Measurements from ENCODE around the gene UTP20. TPM values are rescaled to one million over a fixed set of nuclear protein-coding genes. Genes with fewer than 3 reads are reported as not detected.
"Not testable (repeated sequence)": the region's sequence is repeated elsewhere in the genome, so short reads cannot be mapped to it uniquely, and the experiment has no call there.

UTP20 gene
- total and polyA plus RNA-seq, 5 donors = 2.1 to 8.5 (median 7.5) TPM

DNA sequence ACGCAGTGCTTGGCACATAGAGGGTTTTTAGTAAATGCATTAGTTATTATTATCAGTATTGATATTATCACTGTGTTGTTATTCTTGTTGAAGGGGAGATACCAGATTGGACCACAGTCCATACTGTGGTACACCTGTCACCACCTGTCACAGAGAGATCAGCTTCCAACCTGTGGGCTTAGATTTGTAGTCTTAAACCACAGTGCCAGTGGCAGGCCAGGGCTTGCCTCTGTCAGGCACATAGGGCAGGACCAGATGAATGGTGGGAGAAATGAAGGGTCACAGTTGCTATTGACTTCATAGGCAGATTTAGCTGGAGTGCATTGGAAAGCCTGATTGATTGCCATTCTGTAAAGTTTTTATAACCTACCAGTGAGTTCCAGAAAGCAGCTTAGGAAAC lies 92.5 kb downstream of the UTP20 start:
- Histone ChIP-seq H3K27ac (ENCODE audit: low read length) (no peak overlapping the region), H3K4me3 (ENCODE audit: low read length) (no peak overlapping the region), H3K9me3 (ENCODE audit: control insufficient read depth, low read length) (no peaks in the 10 kb centered on the region), H3K4me1 (ENCODE audit: control insufficient read depth, insufficient read depth, low read length) (peaks cover 2% of the 10 kb centered on the region), H3K27me3 (ENCODE audit: control insufficient read depth, insufficient read depth) (no peaks in the 10 kb centered on the region)
- intact Hi-C loops (cut with DNase I) = no loop called here
- 86% methylated on average over 1 of the region's 1 CpG for WGBS
- DNase-seq (no peak), ATAC-seq (no peak)

GRCh38 chr12:101375573-101375972 lies 95.7 kb downstream of the UTP20 start:
- Histone ChIP-seq H3K27ac (ENCODE audit: low read length) (no peak overlapping the region), H3K4me1 (ENCODE audit: control insufficient read depth, insufficient read depth, low read length) (peaks cover 2% of the 10 kb centered on the region), H3K9me3 (ENCODE audit: control insufficient read depth, low read length) (no peaks in the 10 kb centered on the region), H3K27me3 (ENCODE audit: control insufficient read depth, insufficient read depth) (no peaks in the 10 kb centered on the region), H3K4me3 (ENCODE audit: low read length) (no peak overlapping the region)
- 85% methylated on average over 5 of the region's 5 CpGs for WGBS
- intact Hi-C loops (cut with DNase I) = no loop called here
- no peak for DNase-seq
- no peak for ATAC-seq

DNA sequence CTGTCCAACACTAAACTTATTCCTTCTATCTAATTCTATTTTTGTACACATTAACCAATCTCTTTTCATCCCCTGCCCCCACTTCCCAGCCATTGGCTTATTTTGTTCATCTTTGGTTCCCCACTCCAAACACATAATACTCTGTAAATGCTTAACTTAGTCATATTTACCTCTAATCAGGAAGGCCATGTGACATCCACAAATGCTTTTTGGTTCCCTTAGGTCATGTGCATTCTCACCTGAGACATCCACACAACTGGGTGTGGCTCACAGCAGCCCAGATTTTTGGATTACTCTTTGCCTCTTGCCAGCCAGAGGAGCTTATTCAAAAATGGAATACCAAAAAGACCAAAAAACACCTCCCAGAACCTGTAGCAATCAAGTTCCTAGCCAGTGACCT lies 99.2 kb downstream of the UTP20 start:
- Histone ChIP-seq H3K9me3 (ENCODE audit: control insufficient read depth, low read length) (no peaks in the 10 kb centered on the region), H3K27me3 (ENCODE audit: control insufficient read depth, insufficient read depth) (no peaks in the 10 kb centered on the region), H3K27ac (ENCODE audit: low read length) (no peak overlapping the region), H3K4me1 (ENCODE audit: control insufficient read depth, insufficient read depth, low read length) (no peaks in the 10 kb centered on the region), H3K4me3 (ENCODE audit: low read length) (no peak overlapping the region)
- DNase-seq (no peak), ATAC-seq (no peak)
- intact Hi-C loops (cut with DNase I) = no loop called here

- H3K4me3 ChIP-seq (ENCODE audit: low read length); H3K27me3 ChIP-seq (ENCODE audit: control insufficient read depth, insufficient read depth); H3K9me3 ChIP-seq (ENCODE audit: control insufficient read depth, low read length); intact Hi-C loops (cut with DNase I); ATAC-seq; DNase-seq; H3K4me1 ChIP-seq (ENCODE audit: control insufficient read depth, insufficient read depth, low read length); H3K27ac ChIP-seq (ENCODE audit: low read length): not testable (repeated sequence)
- 74% methylated on average over 3 of the region's 3 CpGs for WGBS
Measured at GRCh38 chr12:101391181-101391580, 111.3 kb downstream of the UTP20 start.

DNA sequence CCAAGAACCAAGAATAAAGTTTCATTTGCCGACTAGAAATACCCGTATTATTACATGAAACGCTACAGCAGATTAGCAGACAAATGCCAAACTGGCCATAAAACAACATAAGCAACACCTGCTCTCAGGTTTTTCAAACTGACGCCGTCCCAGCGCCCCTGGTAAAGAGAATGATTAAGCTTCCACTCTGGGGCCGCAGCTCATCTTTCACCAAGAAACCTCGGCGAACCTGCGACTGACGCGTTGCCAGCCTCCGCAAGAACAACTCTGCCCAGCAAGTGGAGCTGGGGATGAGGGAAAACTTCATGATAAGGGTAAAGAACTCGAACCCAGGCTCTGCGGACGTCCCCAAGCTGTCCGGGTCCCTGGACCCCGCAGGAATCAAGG lies 127.1 kb downstream of the UTP20 start:
- ATAC-seq (peak in 1 of 2 donors; percentile 23), DNase-seq (no peak)
- intact Hi-C loops (cut with DNase I) = no loop called here

DNA sequence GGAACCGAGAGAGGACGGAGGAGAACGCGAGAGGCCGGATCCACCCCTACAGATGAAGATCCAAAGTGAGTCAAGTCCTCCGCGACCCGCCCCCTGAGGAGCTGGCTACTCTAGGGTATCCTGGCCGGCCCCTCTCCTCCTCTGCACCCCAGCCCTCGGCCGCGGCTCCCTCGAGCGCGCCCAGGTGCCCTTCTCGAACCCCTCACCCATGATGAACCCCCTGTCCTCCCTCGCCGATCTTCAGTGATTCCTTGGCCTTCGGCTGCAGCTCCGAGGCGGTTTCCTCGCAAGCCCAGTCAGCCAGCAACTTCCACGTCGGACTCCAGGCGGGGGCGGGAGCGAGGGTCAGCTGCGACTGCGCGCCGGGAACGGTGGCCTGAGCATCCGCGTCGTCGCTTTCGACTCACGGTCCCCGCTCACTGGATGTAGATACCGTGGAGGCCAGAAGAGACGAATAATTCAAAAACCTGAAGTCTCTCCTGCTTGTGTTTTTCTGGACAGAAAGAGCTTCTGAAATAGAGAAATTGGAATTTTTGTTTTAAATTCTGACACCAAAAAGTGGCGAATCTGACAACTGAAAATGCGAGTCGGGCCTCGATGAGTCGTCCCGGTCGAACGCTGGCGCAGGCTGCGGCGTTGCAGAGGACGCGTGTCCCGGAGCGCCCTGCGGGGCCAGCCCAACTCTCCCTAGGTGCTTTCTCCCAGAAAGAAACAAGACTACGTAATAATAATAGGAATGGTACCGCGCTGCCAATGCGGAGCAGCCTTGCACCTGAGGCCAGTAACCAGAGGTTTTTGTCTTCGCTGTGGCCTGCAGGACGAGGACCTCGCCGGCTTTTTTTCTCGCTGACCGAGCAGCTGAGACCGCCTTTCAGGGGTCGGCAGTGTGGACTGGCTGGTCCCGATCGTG lies 127.8 kb downstream of the UTP20 start, which contains the start of gene ARL1:
TSS of gene ARL1 (minus strand) at position 337 of the 910 bp plus-strand sequence. CDS start at position 210, 127 bp downstream.
- Histone ChIP-seq H3K9me3 (ENCODE audit: control insufficient read depth, low read length) (no peaks in the 10 kb centered on the region), H3K4me3 (ENCODE audit: low read length) (peak within 1 kb of the TSS; percentile 42), H3K27me3 (ENCODE audit: control insufficient read depth, insufficient read depth) (no peaks in the 10 kb centered on the region), H3K27ac (ENCODE audit: low read length) (peak within 1 kb of the TSS; percentile 44), H3K4me1 (ENCODE audit: control insufficient read depth, insufficient read depth, low read length) (no peaks in the 10 kb centered on the region)
- DNase-seq (peak; percentile 88 to 94 (median 94)), ATAC-seq (peak; percentile 96)
- intact Hi-C loops (cut with DNase I) = no loop called here
- under 1% methylated on average over 71 of the region's 71 CpGs for whole genome bisulfite sequencing

More for the DNA sequence above, 127.1 kb downstream of the UTP20 start:
- no peaks in the 10 kb centered on the region for H3K4me1 ChIP-seq (ENCODE audit: control insufficient read depth, insufficient read depth, low read length)
- H3K9me3 ChIP-seq (ENCODE audit: control insufficient read depth, low read length) = no peaks in the 10 kb centered on the region
- H3K4me3 ChIP-seq (ENCODE audit: low read length) = peak overlapping the region; percentile 42
- under 1% methylated on average over 18 of the region's 18 CpGs for WGBS
- H3K27me3 ChIP-seq (ENCODE audit: control insufficient read depth, insufficient read depth) = no peaks in the 10 kb centered on the region
- H3K27ac ChIP-seq (ENCODE audit: low read length) = peak overlapping the region; percentile 44

GRCh38 chr12:101410169-101410568 lies 130.3 kb downstream of the UTP20 start:
- H3K27ac ChIP-seq (ENCODE audit: low read length); H3K9me3 ChIP-seq (ENCODE audit: control insufficient read depth, low read length); H3K4me3 ChIP-seq (ENCODE audit: low read length); DNase-seq; H3K27me3 ChIP-seq (ENCODE audit: control insufficient read depth, insufficient read depth); H3K4me1 ChIP-seq (ENCODE audit: control insufficient read depth, insufficient read depth, low read length); ATAC-seq: not testable (repeated sequence)
- intact Hi-C loops (cut with DNase I) = loop anchor here in 1 of 4 donors (10.0 kb wide), 1 partner anchor 425 kb away; the partner anchor contains the start of gene GNPTAB
- 88% methylated on average over 8 of the region's 8 CpGs for WGBS

DNA sequence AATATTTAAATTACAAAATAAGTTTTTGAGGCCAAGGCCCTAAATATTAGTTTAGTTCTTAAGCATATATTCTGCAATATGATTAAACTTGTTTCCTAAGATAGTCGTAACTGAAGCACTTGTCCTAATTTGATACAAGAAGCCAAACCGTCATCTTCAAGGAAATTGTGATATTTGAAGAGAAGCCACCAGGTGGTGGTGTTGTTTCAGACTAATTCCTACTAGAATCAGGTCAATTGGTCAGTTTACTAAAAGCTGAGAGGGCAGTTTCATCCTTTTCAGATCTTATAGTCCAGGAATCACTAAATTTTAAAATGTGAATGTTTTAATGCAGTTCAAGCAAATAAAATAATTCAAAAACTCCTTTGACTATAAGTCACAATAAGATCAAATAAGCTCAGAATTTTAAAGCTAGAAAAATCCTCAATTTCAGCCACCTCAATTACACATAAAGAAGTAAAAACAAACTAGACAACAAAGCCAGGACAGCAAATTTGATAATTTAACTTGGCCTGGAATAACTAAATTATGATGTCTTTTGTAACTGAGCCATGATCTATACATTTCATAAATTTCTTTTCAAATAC lies 134.7 kb downstream of the UTP20 start:
- DNase-seq = no peak
- under 1% methylated on average over 2 of the region's 2 CpGs for WGBS
- Histone ChIP-seq H3K27me3 (ENCODE audit: control insufficient read depth, insufficient read depth) (no peaks in the 10 kb centered on the region), H3K27ac (ENCODE audit: low read length) (no peak overlapping the region), H3K4me3 (ENCODE audit: low read length) (no peak overlapping the region), H3K9me3 (ENCODE audit: control insufficient read depth, low read length) (no peaks in the 10 kb centered on the region), H3K4me1 (ENCODE audit: control insufficient read depth, insufficient read depth, low read length) (no peaks in the 10 kb centered on the region)
- intact Hi-C loops (cut with DNase I) = loop anchor here in 1 of 4 donors (10.0 kb wide), 1 partner anchor 420 kb away; the partner anchor contains the start of gene GNPTAB
- ATAC-seq = peak in 1 of 2 donors; percentile 46

DNA sequence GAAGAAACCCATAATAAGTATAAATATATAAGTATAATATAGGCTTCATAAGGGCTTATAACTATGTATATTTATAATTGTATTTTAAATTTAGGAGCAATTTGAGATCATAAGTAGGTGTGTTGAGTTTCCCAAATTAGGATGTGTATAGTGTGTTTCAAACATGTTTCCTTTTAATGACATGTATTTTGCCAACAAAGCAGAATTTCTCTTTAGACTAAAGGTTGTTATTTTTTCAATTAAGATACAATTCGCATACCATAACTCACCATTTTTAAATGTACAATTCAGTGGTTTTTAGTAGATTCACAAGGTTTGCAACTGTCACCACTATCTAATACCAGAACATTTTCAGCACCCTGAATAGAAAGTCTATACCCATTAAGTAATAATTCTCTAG lies 135.3 kb downstream of the UTP20 start:
- Histone ChIP-seq H3K27ac (ENCODE audit: low read length) (no peak overlapping the region), H3K4me3 (ENCODE audit: low read length) (no peak overlapping the region), H3K9me3 (ENCODE audit: control insufficient read depth, low read length) (no peaks in the 10 kb centered on the region), H3K27me3 (ENCODE audit: control insufficient read depth, insufficient read depth) (no peaks in the 10 kb centered on the region), H3K4me1 (ENCODE audit: control insufficient read depth, insufficient read depth, low read length) (no peaks in the 10 kb centered on the region)
- ATAC-seq (no peak), DNase-seq (no peak)
- WGBS = 94% methylated on average over 1 of the region's 1 CpG
- intact Hi-C loops (cut with DNase I) = loop anchor here in 1 of 4 donors (10.0 kb wide), 1 partner anchor 420 kb away; the partner anchor contains the start of gene GNPTAB

DNA sequence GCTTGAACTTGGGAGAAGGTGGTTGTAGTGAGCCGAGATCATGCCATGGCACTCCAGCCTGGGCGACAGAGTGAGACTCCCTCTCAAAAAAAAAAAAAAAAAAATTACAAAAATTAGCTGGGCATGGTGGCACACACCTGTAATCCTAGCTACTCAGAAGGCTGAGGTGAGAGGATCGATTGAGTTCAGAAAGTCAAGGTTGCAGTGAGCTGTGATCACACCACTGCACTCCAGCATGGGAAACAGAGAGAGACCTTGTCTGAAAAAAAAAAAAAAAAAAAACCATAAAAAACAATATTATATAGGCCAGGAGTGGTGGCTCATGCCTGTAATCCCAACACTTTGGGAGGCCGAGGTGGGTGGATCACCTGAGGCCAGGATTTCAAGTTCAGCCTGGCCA lies 142.2 kb downstream of the UTP20 start:
- intact Hi-C loops (cut with DNase I); H3K4me3 ChIP-seq (ENCODE audit: low read length); ATAC-seq; DNase-seq; H3K4me1 ChIP-seq (ENCODE audit: control insufficient read depth, insufficient read depth, low read length); H3K27me3 ChIP-seq (ENCODE audit: control insufficient read depth, insufficient read depth); H3K9me3 ChIP-seq (ENCODE audit: control insufficient read depth, low read length); H3K27ac ChIP-seq (ENCODE audit: low read length): not testable (repeated sequence)
- 90% methylated on average over 4 of the region's 4 CpGs for WGBS

- no peak for ATAC-seq
- H3K27me3 ChIP-seq (ENCODE audit: control insufficient read depth, insufficient read depth) = no peaks in the 10 kb centered on the region
- no peak for DNase-seq
- no peak overlapping the region for H3K4me3 ChIP-seq (ENCODE audit: low read length)
- intact Hi-C loops (cut with DNase I) = no loop called here
- no peaks in the 10 kb centered on the region for H3K4me1 ChIP-seq (ENCODE audit: control insufficient read depth, insufficient read depth, low read length)
- 67% methylated on average over 2 of the region's 2 CpGs for WGBS
- no peaks in the 10 kb centered on the region for H3K9me3 ChIP-seq (ENCODE audit: control insufficient read depth, low read length)
- H3K27ac ChIP-seq (ENCODE audit: low read length) = no peak overlapping the region
Measured at GRCh38 chr12:101424620-101425019, 144.7 kb downstream of the UTP20 start.
